NCI-H1694 treated with DMSO at 0.1 percent for 48 hours (cell line): ENCODE measurements around the gene C20orf141.
"Not testable (repeated sequence)": the region's sequence is repeated elsewhere in the genome, so short reads cannot be mapped to it uniquely, and the experiment has no call there.

ENCODE experiments used
- DNase-seq: peaks from one replicate; lab custom pipeline; 2025; lab: John Stamatoyannopoulos, UW

The C20orf141 gene

DNA sequence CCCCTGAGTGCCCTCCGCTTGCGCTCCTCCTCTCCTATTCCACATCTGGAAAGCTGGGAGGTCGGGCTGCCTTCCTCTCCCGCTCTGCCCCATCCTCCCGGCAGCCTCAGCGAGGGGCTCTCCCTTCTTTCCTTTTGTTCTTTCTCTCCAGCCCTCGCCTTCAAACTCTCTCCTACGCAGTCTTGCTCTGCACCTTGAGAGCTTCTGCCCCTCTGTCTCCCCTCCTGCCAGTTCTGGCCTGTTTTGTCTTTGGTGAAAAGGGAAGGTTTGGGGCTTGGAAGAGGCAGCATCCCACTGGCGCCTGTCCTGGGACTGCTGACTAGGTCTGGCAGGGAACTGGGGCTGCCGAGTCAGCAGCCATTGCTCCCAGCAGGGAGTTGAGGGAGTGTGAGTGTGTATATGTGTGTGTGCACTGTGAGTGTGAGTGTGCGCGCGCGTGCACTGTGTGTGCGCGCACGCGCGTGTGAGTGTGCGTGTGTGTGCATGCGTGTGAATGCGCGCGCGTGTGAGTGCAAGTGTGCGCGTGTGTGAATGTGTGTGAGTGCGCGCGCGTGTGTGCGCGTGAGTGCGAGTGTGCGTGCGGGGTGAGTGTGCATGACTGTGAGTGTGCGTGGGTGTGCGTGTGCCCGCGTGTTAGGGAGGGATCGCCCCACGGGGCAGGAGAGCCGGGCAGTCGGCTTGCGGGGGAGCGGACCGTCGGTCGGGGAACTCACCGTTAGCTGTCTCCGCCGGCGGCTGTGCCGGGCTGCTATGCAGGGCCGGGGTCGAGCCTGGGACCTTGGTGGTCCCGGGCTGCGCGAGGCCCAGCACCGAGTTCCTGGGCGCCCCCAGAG lies 14.9 kb upstream of the C20orf141 start:
- DNase-seq, result no peak

DNA sequence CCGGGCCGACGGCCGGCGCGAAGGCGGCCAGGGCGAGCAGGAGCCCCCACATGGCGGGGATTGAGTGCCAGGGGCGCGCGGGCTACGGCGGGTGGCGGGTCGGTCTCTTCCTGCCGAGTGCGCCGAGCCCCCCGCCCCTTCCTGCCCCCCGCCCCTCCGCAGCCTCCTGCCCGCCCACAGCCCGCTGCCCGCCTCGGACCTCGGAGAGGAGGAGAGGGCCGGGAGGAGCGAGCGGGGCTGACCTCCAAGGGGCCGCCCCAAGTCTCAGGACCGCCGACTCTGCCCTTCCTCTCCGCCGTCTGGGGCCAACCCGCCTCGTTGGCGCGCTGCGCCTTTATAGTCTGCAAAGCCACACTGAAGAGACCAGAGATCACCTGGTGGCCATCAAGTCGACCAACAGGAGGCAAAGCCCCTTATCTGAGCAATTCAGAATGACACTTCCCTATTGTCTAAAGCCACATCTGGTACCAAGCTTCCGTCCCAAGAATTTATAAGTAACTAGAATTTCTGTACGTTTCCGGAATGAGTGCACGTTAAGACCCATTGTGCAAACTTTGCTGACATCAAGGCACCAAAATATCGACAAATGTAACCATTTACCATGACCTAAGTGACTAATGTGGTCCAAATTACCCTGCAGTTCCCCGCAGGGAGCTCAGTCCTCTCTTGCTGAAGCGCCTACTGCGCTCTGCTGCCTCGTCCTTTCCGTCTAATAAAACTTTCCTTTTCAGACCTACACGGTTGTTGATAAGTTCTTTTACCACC lies 14.1 kb upstream of the C20orf141 start, which contains the start of gene CPXM1:
Gene CPXM1, minus strand, starts transcription at position 107 of the 765 bp plus-strand sequence. Its CDS starts 55 bp downstream, at position 52.
- peak; percentile 20 for DNase-seq

DNA sequence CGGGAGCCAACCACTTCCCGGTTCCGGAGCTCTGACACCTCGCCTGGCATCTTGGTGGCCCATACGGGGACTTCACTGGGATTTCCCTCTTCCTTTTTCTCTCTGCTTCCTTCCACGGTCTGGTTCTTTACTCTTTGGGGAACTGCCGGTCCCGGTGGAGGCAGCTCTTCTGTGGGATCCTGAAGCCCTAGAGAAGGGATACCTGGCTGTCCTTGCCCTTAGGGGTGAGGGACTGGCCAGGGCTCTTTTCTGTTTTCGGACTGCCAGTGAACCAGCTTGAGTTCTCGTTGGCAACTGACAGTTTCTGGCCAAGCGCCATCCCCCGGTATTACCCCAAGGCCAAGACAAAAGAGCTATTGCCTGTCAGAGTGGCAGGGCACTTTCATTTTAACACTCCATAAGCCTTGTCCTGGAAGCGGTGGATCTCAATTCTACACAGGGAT lies 13.5 kb upstream of the C20orf141 start:
- no peak for DNase-seq

DNA sequence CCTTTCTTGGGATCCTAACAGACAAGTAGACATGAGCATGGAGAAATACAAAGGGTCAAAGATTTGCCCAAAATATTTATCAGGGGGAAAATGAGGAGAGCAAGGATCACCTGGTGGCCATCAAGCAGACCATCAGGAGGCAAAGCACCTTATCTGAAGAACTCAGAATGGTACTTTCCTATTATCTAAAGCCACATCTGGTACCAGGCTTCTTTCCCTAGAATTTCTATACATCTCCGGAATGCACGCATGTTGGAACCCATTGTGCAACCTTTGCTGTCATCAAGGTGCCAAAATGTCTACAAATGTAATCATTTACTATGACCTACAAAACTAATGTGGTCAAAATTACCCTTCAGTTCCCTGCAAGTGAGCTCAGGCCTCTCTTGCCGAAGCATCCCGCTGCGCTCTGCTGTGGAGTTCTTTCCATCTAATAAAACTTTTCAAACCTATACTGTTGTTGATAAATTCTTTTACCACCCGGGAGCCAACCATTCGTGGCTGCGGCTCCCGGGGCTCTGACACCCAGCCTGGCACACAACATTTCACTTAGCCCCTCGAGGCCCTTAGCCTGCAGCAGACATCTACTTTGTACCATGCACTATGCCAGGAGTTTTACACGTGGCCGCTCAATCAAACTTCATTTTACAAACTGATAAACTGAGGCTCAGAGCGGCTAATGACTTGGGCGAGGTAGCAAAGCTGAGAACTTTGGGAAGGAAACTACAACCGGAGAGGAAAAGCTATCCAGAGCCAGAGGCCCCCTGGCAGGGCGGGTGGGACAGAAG lies 10.6 kb upstream of the C20orf141 start:
- no peak for DNase-seq

DNA sequence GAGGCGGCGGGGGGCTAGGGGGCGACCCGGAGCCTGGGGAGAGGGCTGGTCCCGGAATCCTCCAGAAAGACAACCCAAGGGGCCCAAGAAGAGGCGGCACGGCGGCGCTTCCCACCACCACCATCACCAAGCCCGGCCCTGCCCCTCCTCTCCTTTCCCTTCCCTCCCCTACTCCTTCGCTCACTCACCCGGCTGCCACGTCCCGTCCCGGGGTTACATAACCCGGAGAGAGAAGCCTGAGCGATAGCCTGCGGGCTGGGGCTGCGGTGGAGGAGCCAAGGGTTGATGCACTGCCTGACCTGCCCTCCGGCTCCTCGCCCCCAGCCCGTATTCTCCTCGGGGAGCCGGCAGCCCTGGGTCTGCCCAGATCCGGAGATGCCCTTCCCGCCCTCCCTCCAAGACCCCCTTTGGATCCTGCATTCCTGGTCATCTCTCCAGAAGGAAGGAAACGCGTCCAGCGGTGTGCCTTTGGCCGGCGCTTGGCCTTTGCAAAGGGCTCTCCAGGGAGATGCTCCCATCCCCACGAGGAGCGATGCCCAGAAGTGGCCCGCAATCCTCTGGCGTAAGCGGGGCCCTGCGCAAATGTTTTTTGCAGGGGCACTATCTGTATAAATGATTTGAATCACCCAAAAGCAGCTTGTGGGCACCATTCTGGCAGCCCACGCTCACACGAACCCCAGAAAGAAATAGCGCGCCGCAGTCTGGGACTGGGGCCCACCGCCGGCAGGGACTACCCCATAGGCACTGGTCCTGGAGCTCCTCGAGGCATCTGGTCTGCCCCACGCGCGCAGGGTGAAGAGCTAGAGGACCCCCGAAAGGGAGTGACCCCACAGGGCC lies 9.7 kb upstream of the C20orf141 start:
- no peak for DNase-seq

DNA sequence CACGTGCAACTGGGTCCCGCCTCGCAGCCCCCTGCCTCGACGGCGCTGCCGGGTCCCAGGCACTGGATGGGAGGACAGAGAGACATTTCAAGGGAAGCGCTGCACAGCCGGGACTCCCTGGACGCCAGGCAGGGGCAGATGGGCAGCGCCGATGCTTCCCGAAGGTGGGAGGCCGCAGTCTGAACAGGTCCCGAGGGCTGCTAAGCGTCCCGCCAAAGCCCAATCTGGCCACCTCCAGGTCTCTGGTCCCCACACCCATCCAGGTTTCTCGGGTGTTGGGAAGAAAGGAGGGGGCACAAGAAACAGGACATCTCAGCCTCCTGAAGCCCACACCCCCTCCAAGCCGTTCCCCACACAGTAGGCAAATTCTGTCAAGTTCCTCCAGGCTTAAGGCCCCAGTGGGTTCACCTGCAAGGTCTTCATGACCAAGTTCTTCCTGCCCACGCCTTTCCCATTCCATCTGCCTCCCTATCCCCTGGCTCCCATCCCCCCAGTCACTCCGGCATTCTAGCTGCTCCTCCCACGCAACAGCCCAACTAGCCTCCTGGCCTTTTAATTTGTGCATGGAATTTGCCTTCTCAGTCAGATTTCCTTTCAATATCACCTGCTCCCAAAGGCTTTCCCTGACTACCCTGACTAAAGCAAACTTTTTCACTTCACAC lies 9.0 kb upstream of the C20orf141 start:
- DNase-seq, result no peak

DNA sequence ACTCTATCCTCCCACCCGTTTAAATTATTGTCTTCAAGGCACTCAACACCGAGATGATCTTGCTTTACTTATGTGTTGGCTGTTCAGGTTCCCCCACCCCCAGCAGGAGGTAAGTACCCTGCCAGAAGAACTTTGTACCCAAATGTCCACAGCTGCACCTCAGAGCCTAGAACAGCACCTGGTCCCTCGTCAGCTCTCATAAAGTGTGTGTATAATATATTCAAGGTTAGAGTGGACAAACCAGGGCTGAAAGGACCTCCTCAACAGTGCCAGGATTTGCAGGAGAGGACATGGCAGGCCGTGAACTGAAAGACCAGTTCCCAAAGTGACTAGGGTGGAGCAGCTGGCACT lies 8.5 kb upstream of the C20orf141 start:
- DNase-seq, result no peak

DNA sequence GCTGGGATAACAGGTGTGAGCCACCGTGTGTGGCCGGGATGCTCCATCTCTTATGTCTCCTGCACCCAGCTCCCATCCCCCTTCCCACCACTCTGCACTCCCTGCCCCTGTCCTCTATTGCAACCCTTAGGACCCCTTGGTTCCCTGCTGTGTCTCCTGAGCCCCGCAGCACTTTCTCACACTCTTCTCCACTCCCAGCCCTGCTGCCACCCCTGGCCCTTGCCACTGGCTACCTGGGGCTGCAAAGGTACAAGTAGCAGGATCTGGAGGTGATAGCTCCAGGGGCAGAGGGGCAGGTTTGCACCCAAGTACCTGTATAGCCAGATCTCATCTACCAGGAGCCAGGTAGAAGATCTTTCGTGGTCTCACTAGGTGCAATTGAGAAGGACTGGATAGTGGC lies 7.8 kb upstream of the C20orf141 start:
- DNase-seq, result no peak

DNA sequence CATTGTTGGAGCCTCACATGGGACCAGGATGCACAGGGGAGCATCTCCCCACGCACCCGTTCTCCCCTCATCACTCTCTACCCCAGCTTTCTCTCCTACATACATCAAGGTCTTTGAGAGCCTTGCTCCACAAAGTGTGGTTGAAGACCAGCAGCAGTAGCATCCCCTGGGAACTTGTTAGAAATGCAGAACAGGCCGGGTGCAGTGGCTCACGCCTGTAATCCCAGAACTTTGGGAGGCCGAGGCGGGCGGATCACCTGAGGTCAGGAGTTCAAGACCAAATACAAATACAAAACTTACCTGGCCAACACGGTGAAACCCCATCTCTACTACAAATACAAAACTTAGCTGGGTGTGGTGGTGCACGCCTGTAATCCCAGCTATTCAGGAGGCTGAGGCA lies 6.9 kb upstream of the C20orf141 start:
- DNase-seq, result not testable (repeated sequence)

DNA sequence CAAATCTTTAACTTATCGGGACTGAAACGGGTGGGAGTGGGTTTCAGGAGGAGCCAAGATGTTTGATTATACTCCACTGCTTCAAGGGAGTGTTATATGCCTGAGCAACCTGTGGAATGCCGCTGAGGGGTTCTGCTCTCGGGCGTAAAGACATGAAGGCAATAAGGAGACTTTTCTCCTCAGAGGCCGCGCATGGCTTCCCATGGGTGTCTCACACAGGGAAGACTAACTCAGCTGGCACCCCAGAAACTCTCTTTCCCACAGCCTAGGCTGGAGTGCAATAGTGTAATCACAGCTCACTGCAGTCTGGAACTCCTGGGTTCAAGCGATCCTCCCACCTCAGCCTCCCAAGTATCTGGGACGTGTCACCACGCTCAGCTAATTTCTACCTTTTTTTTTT lies 5.1 kb upstream of the C20orf141 start:
- DNase-seq, result no peak

DNA sequence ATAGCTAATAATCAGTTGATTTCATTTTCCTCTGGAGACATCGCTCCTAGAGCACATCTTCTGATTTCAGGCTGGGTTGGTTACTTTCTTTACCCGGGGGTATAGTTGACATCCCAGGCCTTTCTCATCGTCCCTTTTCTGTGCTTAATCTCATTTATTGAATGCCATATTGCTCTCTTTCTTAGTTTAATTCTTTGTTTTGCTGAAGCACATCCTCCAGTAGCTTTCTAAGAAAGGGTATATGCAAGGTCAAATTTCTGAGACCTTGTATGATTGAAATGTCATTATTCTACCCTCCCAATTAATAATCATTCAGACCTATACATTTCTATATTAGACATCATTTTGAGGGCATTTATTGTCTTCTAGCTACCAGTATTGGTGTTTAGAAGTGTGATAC lies 2.6 kb upstream of the C20orf141 start:
- no peak for DNase-seq

DNA sequence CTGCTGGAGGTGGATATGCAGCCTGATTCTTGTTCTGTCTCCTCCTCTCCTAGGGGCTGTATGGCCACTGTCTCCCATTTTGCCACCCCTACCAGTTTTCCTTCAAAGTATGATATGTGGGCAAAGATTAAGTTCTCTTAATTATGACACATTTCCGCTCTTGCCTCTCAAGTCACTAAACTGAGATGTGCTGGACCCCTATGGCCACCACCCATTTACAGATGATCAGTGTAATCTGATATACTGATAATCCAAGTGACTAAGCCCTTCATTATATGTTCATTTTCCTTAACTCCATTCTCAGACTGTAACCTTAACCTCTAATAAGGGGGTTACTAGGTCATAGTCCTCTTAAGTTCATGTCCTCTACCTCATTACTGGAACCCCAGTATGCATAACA lies 711 bp upstream of the C20orf141 start:
- no peak for DNase-seq

DNA sequence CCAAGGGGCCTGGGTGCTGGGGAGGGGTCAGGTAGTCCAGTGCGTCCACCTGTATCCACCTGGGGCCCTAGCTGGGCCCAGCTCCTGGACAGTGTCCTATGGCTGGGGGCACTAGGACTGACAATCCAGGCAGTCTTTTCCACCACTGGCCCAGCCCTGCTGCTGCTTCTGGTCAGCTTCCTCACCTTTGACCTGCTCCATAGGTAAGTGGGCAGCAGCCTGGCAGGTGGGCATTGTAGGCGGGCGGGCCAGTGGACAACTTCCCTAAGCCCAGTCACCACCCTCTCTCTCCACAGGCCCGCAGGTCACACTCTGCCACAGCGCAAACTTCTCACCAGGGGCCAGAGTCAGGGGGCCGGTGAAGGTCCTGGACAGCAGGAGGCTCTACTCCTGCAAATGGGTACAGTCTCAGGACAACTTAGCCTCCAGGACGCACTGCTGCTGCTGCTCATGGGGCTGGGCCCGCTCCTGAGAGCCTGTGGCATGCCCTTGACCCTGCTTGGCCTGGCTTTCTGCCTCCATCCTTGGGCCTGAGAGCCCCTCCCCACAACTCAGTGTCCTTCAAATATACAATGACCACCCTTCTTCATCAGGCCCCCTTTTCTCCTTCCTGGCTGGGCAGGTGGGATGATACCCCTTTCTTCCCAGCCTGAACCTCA lies 584 bp downstream of the C20orf141 start:
- no peak for DNase-seq

DNA sequence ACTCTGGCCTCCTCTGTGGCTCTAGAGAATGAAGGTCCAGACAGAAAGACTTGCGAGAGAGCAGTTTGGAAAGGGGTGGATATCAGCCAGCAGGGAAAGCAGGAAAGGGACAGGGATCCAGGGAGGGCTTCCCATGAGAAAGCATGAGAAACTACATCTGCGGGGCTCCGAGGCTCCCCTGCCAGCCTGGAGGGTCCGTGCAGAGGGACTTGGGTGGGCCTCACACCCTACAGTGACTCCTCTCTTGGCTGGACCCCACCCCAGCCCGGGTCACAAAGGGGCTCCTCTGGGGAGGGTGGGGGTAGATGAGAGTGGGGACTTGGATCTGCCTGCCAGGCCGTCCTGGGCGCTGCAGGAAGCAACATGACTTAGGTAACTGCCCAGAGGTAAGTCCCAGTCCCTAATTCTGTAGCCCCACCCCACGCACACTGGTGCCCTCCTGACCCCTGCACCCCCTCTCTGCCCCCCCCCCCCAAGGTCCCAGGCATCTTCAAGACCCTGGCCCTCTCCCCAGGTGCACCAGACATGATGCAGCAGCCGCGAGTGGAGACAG lies 1.3 kb downstream of the C20orf141 start, which contains the start of gene TMEM239:
Gene TMEM239, plus strand, starts transcription at position 335 of the 553 bp plus-strand sequence. Its CDS starts 191 bp downstream, at position 526.
- DNase-seq, result no peak

DNA sequence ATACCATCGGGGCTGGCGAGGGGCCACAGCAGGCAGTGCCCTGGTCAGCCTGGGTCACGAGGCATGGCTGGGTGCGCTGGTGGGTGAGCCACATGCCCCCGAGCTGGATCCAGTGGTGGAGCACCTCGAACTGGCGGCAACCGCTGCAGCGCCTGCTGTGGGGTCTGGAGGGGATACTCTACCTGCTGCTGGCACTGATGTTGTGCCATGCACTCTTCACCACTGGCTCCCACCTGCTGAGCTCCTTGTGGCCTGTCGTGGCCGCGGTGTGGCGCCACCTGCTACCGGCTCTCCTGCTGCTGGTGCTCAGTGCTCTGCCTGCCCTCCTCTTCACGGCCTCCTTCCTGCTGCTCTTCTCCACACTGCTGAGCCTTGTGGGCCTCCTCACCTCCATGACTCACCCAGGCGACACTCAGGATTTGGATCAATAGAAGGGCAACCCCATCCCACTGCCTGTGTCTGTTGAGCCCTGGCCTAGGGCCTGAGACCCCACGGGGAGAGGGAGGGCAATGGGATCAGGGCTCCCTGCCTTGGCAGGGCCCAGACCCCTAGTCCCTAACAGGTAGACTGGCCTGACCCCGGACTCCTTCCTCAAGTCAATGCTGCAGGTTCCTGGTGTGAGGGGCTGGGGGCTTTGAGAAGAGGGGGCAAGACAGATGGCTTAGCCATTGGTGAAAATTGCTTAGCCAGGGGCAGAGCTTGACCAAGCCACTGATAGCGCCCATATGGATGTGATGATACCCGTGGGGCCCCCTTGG lies 2.0 kb downstream of the C20orf141 start:
- no peak for DNase-seq

DNA sequence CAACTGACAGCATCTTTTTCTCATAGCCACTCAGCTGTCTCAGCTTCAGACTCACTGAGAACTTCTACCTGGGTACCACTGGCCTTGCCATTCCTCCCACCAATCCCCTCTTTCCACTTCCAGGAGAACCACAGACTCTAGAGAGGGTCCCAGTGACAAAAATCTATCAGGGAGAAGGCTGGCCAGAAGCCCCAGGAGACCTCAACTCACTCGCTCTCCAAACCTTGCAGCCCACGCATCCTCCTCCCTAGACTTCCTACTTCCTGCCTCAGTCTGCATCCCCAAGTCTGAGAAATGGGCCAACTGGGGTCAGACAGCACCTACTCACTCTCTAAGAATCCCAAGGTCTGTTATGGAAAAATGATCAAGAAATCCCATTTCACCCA lies 2.5 kb downstream of the C20orf141 start:
- no peak for DNase-seq

DNA sequence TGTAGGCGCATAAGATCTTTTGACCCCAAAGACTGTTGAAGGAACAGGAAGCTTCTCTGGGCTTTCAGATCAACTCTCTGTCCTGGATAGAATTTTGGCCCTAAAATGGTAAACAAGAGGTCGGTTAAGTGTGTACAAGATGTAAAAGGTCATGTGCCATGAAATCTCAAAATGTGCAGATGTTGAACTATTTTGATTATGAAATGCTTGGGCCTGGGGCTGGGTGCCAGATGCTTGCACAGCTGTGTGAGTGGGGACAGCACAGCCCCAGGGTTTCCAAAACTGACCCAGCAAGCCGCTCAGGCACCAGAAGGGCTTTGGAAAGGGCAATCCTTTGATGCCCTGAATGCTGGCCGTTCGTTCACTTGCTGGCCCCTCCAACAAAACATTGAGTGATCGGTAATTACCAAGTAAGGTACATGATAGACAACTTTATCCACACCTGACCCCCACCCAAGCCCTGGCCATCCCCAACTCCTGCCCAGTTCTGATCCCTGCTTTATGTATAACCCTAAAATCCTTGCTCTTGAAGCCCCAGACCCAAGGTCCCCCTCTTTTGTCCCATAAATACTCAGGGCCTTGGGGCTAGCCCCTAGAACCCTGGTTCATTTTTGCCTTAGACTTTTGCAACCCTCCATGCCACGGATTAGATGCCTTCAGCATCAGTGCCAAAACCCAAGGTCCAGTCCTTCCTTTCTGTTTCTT lies 3.3 kb downstream of the C20orf141 start:
- DNase-seq, result no peak

DNA sequence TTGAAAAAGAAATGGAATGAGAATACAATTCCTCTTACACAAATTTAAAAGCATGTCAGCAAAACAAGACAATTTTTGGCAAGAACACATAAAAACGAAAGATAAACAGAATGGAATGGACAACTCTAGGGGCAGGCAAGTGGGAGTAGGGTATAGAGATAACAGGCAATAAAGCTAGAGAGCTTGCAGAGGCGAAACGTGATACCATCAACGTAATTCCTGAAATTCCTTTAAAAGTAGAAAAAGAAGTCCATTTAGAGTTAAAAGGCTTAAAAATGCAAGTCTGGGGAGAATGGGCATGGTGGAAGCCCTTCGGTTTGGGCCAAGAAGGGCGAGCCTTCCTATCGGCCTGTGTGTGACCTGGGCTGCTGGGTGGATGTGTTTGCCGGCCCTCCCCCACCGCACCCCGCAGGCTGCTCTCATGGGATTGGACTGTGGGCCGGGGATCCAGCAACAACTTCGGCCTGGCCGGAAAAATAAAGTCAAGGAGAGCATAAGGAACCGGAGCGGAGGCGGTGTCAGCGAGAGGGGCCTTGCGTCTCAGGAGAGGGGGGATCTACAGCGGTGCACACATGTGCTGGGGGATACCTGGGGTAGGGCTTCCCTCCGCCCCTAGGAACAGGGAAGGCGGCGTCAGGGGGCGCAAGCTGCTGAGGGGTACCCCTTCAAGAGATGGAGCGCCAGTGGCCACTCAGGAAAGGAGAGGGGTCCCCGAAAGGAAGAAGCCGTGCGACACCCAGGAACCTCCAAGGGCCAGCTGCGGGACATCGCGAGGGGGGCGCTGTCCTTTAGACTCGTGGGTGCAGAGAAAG lies 5.5 kb downstream of the C20orf141 start:
- no peak for DNase-seq
